ENCODE results near the gene EPHB6.
A peak's percentile ranks its signal among the peaks of the same experiment; 100 is the strongest.

EPHB6 gene

GRCh38 chr7:142833174-142834048 lies 21.5 kb upstream of the EPHB6 start:
- no peak for DNase-seq (ENCODE audit: low read depth)

- no peak for DNase-seq (ENCODE audit: low read depth)
Measured at GRCh38 chr7:142835487-142835886, 19.4 kb upstream of the EPHB6 start.

DNA sequence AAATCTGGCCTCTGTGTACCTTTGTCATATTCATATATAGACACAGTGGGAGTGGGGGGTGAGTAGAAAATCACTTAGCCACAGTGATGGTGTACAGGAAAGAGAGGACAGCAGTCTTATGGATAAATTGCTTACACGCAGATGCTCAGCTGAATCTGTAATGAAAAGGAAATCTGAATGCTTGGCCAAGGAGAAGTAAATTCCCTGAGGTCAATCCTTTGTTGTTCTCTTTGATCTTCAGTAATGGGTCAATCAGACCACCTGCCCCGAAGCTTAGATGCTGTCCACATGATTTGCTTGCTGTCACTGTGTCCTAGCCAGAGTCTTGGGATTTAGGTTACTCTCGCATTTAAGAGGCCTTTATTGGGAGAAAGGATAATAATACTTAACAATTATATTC lies 18.4 kb upstream of the EPHB6 start:
- DNase-seq (ENCODE audit: low read depth) = no peak

DNA sequence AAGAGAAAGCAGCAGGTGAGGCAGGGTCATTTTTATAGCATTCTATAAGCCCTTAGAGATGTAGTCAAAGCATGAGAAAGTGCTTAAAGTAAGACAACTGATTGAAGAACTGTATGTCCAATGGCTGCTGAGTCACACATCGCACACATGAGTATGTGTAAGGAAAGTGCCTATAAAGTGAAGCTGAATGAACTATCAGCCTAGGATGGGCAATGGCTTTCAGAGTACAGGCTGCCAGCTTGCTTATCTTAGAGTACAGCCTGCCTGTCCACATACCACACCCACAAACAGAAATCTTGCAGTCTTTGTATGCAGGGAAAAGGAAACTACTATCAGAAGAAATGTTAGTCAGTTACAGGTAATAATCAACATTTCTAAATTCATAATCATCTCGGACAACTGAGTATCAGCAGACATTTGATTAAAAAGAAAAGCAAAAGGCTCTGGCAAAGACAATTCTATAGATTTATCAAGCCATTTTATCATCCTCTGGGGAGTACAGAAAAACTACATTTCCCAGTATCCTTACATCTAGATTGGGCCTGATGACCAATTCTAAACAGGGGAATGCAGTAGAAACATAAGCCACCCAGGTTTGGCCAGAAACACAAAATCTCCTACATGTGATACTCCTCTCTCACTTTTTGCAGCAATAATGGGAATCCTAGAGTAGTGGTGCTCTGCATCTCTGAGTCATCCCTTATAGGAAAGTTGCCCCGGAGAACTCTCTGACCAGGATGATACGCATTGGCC lies 16.2 kb upstream of the EPHB6 start:
- no peak for DNase-seq (ENCODE audit: low read depth)

GRCh38 chr7:142842251-142842766 lies 12.6 kb upstream of the EPHB6 start:
- no peak for DNase-seq (ENCODE audit: low read depth)

- no peak for DNase-seq (ENCODE audit: low read depth)
Measured at GRCh38 chr7:142847353-142847752, 7.5 kb upstream of the EPHB6 start.

DNA sequence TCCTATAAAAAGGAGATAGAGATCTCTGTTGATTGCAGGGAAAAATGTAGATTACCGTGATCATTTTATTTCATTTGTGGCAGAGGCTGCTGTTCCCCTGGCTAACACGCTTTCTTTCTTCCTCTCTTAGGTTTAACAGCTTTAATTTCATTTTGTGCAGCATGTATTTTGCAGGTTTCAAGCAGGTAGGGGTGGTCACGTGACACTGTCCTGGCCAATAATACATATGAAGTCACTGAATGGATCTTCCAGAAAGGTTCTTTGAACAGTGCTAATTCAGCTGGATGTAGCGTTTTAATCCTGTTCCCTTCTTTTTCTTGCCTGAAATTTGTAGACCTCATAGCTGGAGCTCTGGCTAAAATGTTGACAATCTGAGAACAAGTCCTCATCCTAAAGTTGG lies 3.6 kb upstream of the EPHB6 start:
- DNase-seq (ENCODE audit: low read depth) = no peak

DNA sequence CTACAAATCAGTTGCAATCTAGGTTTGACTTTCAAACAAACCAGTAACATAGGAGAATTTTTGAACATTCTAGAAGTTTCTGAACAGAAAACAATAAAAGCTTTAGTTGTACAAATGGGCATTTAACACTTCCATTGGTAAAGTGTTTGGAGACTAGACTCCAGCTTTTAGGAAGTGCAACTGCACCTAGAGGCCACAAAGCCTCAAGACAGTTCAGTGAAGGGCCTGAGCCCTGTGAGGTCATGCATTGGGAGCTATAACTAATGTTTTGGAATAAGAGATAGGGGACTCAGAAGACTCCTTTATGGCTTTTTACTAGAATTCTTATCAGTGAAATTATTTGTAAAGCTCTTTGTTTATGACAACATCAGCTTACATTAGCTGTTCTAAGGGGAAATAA lies 3.0 kb upstream of the EPHB6 start:
- no peak for DNase-seq (ENCODE audit: low read depth)

- DNase-seq (ENCODE audit: low read depth) = peak; percentile 49
Measured at GRCh38 chr7:142853739-142854371, 1.0 kb upstream of the EPHB6 start.

GRCh38 chr7:142855114-142855743 lies 353 bp downstream of the EPHB6 start:
- DNase-seq (ENCODE audit: low read depth) = no peak

DNA sequence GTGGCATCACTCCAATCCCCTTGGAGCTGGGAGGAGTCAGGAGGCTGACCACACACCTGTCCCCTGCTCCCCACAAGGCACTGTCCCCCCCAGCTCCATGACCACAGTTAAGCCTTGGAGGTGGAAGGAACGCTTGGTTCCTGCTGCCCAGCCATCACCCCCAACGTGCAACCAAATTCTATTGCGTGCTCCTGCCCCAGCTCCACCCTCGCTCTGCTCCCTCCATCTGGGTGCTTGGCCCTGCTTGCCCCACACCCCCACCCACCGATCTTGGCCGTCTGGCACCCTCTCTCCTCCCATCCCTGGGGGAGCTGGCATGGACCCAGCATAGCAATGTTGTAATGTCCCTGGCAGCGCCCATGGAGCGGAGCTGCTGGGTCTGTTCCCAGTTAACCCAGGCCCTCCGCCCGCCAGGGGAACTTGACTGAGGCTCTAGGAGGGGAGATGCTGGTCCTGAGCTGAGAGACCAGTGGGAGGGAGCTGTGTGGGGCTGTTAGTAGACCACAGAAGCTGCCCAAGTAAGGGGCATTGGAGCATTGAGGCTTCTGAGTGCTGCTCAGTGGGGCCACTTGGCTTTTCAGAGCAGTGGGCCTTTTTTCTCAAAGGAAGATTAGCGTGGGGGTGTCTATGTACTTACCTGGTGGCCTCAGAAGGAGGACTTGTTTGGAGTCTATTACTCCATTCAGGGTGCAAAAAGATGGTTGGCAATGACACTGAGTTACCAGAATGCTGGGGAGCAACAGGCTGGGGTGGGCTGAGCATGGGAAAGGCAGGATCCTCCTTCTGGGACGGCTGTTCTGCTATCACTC lies 1.1 kb downstream of the EPHB6 start:
- no peak for DNase-seq (ENCODE audit: low read depth)

DNA sequence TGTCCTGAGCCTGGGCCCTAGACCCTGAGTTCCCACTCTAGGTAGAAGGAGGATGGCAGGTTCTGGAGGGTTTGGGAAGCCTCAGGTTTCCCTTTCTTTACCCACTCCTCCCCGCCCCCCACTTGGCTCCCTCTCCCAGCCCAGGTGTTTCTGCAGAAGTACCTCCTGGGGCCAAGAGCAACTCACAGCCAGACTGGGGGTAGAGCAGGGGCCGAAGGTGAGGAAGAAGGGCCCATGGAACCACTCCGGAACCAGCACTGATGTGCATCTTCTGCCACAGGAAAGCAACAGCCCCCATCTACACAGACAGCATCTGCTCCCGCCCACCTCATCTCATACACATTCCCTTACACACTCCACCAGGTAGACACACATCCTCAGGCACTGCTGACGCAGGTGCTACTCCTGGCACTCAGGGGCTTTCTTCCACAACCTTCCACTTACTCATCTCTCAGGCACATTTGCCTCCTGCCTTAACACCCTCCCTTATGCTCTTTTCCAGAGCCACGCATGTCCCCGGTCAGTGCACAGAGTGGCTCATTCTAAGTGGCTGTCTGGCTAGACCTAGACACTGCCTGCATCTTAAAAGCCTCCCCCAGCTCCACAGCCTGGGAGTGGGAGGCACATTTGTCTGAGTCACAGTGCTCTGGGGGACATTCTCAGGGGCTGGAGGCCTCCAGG lies 1.8 kb downstream of the EPHB6 start:
- DNase-seq (ENCODE audit: low read depth) = no peak

DNA sequence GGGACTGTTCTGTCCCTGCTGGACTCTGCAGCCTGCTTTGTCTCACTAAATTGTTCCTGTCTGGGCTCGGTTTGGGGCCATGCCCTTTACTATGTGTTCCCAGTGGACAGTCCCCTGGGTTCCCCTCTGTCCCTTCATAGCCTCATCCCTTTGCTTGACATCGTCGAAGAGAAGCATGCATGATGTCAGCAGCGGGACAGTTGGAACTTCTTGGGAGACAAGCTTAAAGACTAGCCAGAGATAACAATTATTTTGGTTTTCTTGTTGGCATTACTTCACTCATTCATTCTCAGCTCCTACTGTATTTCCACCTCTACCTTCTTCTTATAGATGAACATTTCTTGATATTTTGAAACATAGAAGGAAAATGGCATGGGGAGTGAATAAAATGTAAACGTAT lies 2.7 kb downstream of the EPHB6 start:
- DNase-seq (ENCODE audit: low read depth) = no peak

- DNase-seq (ENCODE audit: low read depth) = no peak
Measured at GRCh38 chr7:142859411-142859810, 4.5 kb downstream of the EPHB6 start.

DNA sequence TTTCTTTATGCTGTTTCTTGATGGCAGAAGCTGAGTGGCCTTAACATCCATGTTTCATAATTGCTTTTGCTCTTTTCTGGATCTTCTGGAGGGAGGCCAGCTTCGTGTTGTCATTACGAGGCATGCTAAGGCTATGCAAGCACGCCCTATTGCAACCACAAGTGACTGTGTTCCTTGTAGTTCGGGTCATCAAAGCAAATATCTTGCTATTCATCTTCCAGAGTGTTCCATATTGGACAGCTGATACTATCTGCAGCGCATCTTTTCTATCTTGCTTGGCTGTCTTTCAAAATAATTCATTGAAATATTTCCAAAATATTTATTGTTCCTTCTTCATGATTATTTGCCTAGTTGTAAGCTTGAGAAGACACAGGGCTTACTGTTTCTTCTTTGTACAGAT lies 5.0 kb downstream of the EPHB6 start:
- no peak for DNase-seq (ENCODE audit: low read depth)

GRCh38 chr7:142860968-142861367 lies 6.1 kb downstream of the EPHB6 start:
- no peak for DNase-seq (ENCODE audit: low read depth)

DNA sequence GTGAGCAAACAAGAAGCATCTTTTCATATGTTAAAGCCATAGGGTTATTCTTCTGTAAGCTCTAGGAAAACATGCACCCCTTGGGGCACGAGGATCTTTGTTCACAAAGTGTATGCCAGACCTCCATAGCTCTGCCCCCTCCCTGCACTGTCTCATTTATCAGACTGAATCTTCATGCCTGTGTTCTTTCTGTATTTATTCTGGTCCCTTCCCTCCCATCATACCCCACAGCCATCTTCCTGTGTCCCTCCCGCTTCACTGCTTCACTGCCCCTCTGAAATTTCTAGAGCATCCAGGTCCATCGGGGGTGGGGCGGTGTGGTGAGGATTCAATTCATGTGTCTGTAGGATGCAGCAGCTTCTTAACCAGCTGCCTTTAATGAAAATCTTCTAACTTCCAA lies 7.5 kb downstream of the EPHB6 start:
- DNase-seq (ENCODE audit: low read depth) = no peak

GRCh38 chr7:142862786-142863400 lies 8.0 kb downstream of the EPHB6 start:
- DNase-seq (ENCODE audit: low read depth) = no peak

- DNase-seq (ENCODE audit: low read depth) = no peak
Measured at GRCh38 chr7:142863891-142864685, 9.2 kb downstream of the EPHB6 start.

All from activated T-cell treated with anti-CD3 and anti-CD28 coated beads for 1 hour (primary cell).